HTR-8/SVneo (cell line): ENCODE data around the gene KCNQ2.
"Not testable (repeated sequence)": the region's sequence is repeated elsewhere in the genome, so short reads cannot be mapped to it uniquely, and the experiment has no call there.

ENCODE experiments used
- DNase-seq: peaks from one replicate; pipeline ENCODE4 v3.0.0; 2011; ENCODE audit warnings: low spot score, mixed read lengths; ENCODE audit not compliant: insufficient read length
- FAIRE-seq: peaks from 2 replicates; lab custom pipeline; 2011; peaks lifted over from hg19 to GRCh38; lab: Jason Lieb, UNC

The KCNQ2 gene

DNA sequence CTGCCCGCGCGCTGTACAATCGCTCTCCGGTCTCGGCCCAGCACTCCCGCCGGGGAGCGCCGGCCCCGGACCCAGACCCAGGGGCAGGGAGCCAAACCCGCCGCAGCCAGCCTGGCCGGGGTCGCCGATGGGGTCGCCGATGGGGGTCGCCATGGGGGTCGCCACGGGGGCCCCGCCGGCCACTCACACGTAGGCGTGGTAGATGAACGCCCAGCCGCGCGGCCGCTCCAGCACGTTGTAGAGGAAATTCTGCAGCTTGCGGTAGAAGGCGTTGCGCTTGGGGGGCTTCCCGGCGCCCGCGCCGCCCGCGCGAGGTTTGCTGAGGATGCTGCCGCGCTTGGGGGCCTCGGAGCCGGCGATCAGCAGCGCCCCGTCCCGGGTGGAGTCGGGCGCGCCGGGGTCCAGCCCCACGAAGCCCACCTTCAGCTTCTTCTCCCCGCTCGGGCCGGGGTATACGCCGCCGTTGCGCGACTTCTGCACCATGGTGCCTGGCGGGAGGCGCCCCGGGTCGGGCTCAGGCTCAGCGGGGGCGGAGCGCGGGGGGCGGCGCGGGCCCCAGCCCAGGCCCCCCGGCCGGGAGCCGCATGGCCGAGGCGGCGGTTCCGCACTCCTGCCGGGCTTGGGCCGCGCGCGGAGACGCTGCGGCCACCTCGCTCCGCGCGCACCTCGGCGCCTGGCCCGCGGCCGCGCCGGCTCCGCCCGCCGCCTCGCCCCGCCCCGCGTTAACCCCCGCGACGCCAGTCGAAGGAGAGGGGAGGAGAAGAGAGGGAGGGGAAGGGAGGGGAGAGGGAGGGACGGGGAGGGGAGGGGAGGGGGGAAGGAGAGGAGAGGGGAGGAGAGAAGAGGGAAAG is at the start of gene KCNQ2:
KCNQ2 (minus strand) TSS at position 675 of the 851 bp plus-strand sequence; CDS start at position 483, 192 bp downstream.
- FAIRE-seq (peak; percentile 76), DNase-seq (no peak)

GRCh38 chr20:63521602-63522001 is 49.1 kb upstream of the KCNQ2 start:
- FAIRE-seq (no peak), DNase-seq (no peak)

GRCh38 chr20:63520934-63521601 is 48.6 kb upstream of the KCNQ2 start:
- FAIRE-seq (peak; percentile 90), DNase-seq (no peak)

DNA sequence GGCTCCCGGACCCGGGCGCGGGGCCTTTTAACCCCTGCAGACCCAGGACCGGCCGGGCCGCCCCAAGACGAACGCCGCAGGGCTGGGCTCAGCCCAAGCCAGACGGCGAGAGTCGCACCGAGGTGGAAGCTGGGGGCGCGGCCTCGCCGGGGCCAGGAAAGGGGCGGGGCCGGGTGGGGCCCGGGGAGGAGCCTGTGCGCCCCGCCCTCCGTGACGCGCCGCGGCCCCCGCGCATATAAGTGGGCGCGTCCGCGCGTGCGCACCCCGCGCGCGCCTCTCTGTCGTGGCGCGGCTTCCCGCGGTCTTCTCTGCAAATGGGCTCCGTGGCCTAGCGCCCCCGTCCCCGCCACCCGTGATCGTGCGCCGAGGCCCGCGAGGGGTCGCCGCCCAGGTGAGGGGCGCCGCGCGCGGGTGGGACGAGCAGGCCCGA is 48.1 kb upstream of the KCNQ2 start, which contains the start of gene PPDPF:
PPDPF (plus strand) TSS at position 262 of the 430 bp plus-strand sequence. CDS start 544 bp downstream, outside the sequence.
- DNase-seq (peak; percentile 99), FAIRE-seq (peak; percentile 99)

DNA sequence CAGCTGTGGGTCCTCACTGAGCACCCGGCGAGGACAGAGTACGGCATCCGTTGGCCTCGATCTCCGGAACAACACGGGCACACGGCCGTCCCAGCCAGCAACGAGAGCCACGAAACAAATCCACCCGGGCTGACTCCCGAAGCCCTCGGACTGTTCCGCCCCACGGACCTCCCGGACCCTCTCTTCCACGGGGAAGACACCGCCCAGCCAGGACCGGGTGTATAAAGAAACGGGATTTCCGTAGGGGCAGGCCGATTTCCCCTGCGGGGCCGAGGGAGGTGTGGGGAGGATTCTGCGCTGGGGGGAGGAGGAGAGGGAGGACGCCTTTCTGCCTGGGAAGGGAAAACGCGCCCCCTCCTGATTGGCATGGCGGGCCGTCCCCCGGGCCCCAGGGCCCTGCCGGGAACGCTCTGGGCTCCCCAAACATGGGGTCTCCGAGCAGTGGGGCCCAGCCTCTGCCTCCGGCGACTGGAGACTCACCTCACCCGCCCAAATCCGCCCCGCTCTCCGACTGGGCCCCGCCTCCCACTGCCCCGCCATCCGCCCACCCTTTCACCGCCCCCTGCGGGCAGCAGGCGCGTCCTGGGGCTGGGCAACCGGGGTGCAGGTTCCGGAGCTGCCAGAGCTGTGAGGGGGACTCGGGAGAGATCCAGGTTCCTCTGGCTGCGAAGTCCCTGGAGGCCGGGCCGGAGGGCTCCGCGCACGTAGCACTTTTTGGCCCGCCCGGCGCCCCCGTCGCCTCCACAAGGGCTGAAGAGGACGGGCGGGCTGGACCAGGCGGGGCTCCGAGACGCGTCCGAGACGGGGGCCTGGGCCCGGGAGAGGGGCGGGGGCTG is 47.4 kb upstream of the KCNQ2 start:
- DNase-seq (peak; percentile 92), FAIRE-seq (peak; percentile 94)

DNA sequence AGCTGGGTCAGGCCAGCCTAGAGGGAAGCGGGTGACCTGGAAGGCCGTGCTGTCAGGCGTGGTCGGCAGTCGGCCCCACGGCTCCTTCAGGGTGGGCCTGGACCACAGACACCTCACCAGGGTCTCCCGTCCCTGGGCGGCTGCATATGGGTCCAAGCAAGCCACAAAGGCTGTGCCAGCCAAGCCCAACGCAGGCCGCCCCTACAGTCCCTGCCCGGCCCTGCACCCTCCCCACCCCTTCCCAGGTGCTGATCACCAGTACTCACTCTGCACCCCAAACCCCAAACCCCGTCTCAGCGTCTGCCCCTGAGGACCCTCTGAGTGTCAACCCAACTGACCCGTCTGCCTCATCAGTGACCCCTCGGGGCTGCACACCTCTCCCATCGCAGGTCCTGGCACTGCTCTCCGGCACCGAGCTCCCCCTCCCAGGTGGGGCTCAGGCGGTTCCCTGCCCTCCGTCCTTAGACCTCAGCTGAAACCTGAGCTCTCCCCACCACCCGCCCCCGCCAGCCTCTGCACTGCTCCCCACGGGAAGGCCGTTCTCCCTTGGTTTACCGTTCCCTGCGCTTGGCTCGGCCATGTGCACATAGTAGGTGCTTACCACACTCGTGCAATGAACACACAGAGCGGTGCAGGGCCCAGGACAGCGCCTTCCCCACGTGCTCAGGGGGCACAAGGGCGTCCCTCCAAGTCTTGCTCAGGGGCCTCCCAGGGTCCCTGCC is 46.7 kb upstream of the KCNQ2 start:
- DNase-seq = no peak
- FAIRE-seq = peak; percentile 89

- DNase-seq (no peak), FAIRE-seq (peak; percentile 48)
Observed at GRCh38 chr20:63518351-63518861, 46.0 kb upstream of the KCNQ2 start.

GRCh38 chr20:63517376-63518309 is 45.2 kb upstream of the KCNQ2 start:
- peak; percentile 86 for FAIRE-seq
- no peak for DNase-seq

GRCh38 chr20:63514520-63514919 is 42.1 kb upstream of the KCNQ2 start:
- not testable (repeated sequence) for FAIRE-seq, DNase-seq

GRCh38 chr20:63513207-63513606 is 40.8 kb upstream of the KCNQ2 start:
- FAIRE-seq = no peak
- no peak for DNase-seq

- DNase-seq (no peak), FAIRE-seq (peak; percentile 40)
Observed at GRCh38 chr20:63509088-63509564, 36.7 kb upstream of the KCNQ2 start.

DNA sequence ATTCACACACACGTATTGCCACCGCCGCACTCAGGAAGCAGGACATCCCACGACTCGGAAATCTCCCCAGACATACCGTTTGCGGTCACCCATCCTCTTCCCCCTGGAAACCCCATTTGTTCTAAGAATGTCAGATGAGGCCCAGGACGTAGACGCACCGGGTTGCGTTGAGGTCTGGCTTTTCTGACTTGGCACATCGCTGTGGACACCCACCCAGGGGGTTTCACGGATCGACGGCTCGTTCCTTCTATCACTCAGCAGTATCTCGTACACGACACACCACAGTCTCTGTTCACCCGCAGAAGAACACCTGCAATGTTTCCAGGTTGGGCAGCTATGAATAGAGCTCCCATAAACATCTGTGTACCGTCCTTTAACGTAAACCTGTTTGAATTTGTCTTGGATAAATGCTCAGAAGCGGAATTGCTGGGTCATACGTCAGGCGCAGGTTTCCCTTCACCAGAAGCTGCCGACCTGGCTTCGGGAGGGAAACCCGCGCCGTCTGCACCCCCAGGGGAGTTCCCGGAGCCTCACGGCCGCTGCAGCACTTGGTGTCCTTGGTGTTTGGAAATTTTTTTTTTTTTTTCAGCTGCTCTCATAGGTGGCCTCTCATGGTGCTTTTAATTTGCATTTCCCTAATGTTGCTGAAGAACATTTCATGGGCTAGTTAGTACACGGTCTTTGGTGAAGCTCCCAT is 35.8 kb upstream of the KCNQ2 start:
- DNase-seq (no peak), FAIRE-seq (peak; percentile 80)

- FAIRE-seq = peak; percentile 52
- DNase-seq = no peak
Observed at GRCh38 chr20:63507083-63507743, 34.8 kb upstream of the KCNQ2 start.

DNA sequence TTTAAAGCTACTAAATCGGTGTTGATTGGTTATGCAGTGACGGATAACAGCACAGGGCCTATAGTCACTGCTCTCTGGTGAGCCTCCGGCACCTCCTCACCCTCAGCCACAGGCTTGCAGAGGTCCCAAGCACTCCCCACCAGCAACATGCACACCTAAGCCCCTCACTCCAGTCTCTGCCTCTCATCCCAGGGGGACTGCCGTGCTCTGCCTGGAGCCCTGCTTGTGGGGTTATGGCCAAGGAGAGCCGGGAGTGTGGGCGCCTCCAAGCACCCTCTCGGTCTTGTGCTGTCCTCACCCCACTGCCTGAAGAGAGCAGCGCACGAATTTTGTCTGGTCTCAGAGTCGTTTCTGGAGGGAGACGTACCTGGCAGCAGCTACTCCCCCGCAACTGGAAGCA is 33.3 kb upstream of the KCNQ2 start:
- FAIRE-seq (no peak), DNase-seq (no peak)

GRCh38 chr20:63505281-63505680 is 32.8 kb upstream of the KCNQ2 start:
- DNase-seq = no peak
- FAIRE-seq = peak; percentile 72

DNA sequence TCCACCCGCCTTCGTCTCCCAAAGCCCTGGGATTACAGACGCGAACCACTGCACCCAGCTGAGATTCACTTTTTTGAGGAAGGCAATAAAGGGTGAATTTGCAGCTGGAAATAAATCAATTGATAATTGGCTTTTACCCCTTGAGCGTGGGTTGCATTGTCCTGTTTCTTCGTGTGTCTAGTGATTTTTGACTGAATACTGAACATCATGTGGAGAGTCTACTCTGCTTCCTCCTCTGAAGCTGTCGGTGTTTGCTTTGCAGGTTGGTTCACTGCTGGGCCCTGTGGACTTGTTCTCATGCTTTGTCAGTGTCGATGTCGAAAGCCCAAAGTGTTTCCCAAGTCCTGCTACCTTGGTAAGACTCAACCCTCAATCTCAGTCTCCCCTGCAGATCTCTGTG is 32.2 kb upstream of the KCNQ2 start:
- FAIRE-seq (peak; percentile 9), DNase-seq (no peak)

GRCh38 chr20:63503524-63503923 is 31.1 kb upstream of the KCNQ2 start:
- FAIRE-seq (peak; percentile 42), DNase-seq (no peak)
